ENCODE results near the gene COL15A1. TPM values are rescaled to one million over a fixed set of nuclear protein-coding genes. Genes with fewer than 3 reads are reported as not detected.

The COL15A1 gene
- total RNA-seq, 4 donors from 2014 or later, result 4.0 to 7.8 (median 6.8) TPM

DNA sequence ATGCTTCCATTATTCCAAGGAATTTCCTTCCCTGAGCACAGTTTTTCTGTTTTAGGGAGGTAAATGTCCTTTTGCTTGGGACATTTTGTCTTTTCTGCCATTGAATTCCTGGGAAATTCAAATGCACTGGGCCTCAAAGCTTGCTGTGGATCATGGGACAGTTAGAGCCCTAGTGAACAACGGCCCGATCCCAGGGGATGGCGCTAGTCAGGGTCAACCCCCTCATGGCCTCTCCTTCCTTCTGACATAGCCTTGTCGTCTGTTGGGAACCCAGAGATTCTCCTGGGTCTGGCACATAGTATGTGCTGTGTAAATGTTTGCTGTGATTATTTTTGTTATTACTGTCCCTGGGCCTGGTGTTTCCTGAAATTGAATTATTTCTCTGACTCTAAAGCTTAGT lies 30.7 kb upstream of the COL15A1 start:
- H3K9me3 ChIP-seq, result no peaks in the 10 kb centered on the region
- H3K27ac ChIP-seq, result peak overlapping the region in 3 of 4 donors; percentile 21 to 64 (median 45)
- H3K27me3 ChIP-seq, result no peaks in the 10 kb centered on the region
- H3K4me3 ChIP-seq, result no peak overlapping the region
- intact Hi-C loops (cut with DNase I; ENCODE audit: low total_unique reads), result no loop called here
- H3K4me1 ChIP-seq, result peaks cover 0 to 19% of the 10 kb centered on the region in 2 donors
- TF ChIP-seq POLR2A (IDR thresholded peaks at IDR 0.05), result no peak
- TF ChIP-seq, protein P1, sequence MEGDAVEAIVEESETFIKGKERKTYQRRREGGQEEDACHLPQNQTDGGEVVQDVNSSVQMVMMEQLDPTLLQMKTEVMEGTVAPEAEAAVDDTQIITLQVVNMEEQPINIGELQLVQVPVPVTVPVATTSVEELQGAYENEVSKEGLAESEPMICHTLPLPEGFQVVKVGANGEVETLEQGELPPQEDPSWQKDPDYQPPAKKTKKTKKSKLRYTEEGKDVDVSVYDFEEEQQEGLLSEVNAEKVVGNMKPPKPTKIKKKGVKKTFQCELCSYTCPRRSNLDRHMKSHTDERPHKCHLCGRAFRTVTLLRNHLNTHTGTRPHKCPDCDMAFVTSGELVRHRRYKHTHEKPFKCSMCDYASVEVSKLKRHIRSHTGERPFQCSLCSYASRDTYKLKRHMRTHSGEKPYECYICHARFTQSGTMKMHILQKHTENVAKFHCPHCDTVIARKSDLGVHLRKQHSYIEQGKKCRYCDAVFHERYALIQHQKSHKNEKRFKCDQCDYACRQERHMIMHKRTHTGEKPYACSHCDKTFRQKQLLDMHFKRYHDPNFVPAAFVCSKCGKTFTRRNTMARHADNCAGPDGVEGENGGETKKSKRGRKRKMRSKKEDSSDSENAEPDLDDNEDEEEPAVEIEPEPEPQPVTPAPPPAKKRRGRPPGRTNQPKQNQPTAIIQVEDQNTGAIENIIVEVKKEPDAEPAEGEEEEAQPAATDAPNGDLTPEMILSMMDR (IDR thresholded peaks at IDR 0.05 in 4 of 5, conservative IDR thresholded peaks at IDR 0.05 in 1 of 5), result no peak
- ATAC-seq (peak; percentile 25 to 38), DNase-seq (peak in 1 of 2 donors; percentile 23)
- in situ Hi-C loops (cut with MboI; ENCODE audit: low sequenced_read_pairs in 4 of 4), result no loop called here
- H3K36me3 ChIP-seq, result no peaks in the 10 kb centered on the region

DNA sequence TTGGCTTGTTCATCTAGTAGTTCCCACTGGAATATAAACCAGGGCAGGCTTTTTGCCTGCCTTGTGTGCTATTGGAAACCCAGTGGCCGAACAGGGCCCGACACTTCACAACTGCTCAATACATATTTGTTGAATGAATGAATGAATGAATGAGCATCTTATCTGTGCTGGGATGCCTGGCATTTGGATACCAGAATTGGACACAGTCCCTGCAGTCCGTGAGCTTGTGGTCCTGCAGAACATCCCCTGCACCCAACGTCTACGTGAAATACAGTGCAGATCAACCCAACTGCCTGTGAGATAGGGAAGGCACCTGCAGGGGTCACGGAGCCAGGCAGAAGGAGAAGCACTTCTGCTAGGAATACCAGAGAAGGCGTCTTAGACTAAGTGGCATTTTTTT lies 30.0 kb upstream of the COL15A1 start:
- Histone ChIP-seq H3K4me1 (peaks cover 0 to 13% of the 10 kb centered on the region in 2 donors), H3K4me3 (no peak overlapping the region), H3K27me3 (no peaks in the 10 kb centered on the region), H3K9me3 (no peaks in the 10 kb centered on the region), H3K36me3 (no peaks in the 10 kb centered on the region), H3K27ac (peak overlapping the region in 1 of 4 donors; percentile 2)
- no peak for DNase-seq
- intact Hi-C loops (cut with DNase I; ENCODE audit: low total_unique reads), result no loop called here
- in situ Hi-C loops (cut with MboI; ENCODE audit: low sequenced_read_pairs in 4 of 4), result no loop called here
- no peak for ATAC-seq
- TF ChIP-seq, protein P1 (IDR thresholded peaks at IDR 0.05 in 4 of 5, conservative IDR thresholded peaks at IDR 0.05 in 1 of 5), result no peak
- no peak for TF ChIP-seq POLR2A (IDR thresholded peaks at IDR 0.05)

DNA sequence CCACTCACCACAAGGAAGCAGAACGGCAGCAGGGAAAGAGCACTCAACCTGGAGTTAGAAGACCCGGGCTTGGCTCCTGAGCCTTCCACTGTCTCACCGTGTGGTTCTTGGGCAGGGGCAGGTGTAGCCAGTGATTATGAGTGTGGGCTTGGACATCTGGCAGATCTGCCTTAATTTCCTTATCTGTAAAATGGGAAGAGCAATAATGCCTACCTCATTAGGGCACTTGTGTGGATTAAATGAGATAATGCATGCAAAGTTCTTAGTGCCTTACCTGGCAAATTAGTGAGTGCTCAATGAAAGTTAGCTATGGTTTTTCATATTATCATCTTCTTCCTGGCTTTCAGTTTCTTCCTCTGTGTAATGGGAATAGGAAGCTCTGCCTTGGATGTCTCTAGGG lies 28.1 kb upstream of the COL15A1 start:
- H3K4me3 ChIP-seq, result no peak overlapping the region
- H3K36me3 ChIP-seq, result no peaks in the 10 kb centered on the region
- peaks cover 0 to 13% of the 10 kb centered on the region in 2 donors for H3K4me1 ChIP-seq
- no peak for ATAC-seq
- H3K9me3 ChIP-seq, result no peaks in the 10 kb centered on the region
- no peak for DNase-seq
- no peak overlapping the region for H3K27ac ChIP-seq
- no peaks in the 10 kb centered on the region for H3K27me3 ChIP-seq
- TF ChIP-seq, protein P1 (IDR thresholded peaks at IDR 0.05 in 4 of 5, conservative IDR thresholded peaks at IDR 0.05 in 1 of 5), result no peak
- TF ChIP-seq POLR2A (IDR thresholded peaks at IDR 0.05), result no peak
- intact Hi-C loops (cut with DNase I; ENCODE audit: low total_unique reads), result no loop called here
- in situ Hi-C loops (cut with MboI; ENCODE audit: low sequenced_read_pairs in 4 of 4), result no loop called here

DNA sequence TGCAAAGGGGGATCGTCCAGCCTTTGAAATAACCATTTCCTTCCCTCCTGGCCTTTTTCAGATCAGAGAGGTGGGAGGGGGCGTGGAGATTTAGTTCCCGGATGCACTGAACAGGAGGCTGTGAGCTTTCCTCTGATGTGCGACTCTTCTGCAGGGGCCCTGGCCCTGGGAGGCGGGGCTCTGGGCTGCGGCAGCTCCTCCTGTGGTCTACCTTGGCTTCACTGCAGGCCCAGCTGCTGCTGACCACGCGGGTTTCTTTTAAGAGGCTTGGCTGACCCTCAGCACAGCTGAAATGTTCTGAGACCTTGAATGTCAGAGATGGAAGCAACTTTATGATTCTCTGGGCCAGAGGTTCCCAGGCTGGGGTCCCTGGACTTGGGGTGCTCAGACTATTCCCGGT lies 27.0 kb upstream of the COL15A1 start:
- Histone ChIP-seq H3K27me3 (no peaks in the 10 kb centered on the region), H3K27ac (peak overlapping the region in 3 of 4 donors; percentile 1 to 41 (median 40)), H3K9me3 (no peaks in the 10 kb centered on the region), H3K36me3 (no peaks in the 10 kb centered on the region), H3K4me1 (peaks cover 0 to 10% of the 10 kb centered on the region in 2 donors), H3K4me3 (no peak overlapping the region)
- in situ Hi-C loops (cut with MboI; ENCODE audit: low sequenced_read_pairs in 4 of 4) (no loop called here), intact Hi-C loops (cut with DNase I; ENCODE audit: low total_unique reads) (no loop called here)
- TF ChIP-seq, protein P1 (IDR thresholded peaks at IDR 0.05 in 4 of 5, conservative IDR thresholded peaks at IDR 0.05 in 1 of 5), result no peak
- no peak for TF ChIP-seq POLR2A (IDR thresholded peaks at IDR 0.05)
- ATAC-seq (peak; percentile 49 to 54), DNase-seq (peak; percentile 19 to 39)

Measured in gastrocnemius medialis (tissue), 4 donors.